Breast epithelium (tissue), 4 donors: ENCODE data around the gene PRKAR1B. TPM values are rescaled to one million over a fixed set of nuclear protein-coding genes. Genes with fewer than 3 reads are reported as not detected.

Source experiments
- DNase-seq, 2 donors: peaks; one replicate each; pipeline ENCODE4 v3.0.0-alpha.2; 2019; ENCODE audit warnings: low spot score in 2 of 2
- H3K27ac ChIP-seq, 2 donors: fragments of 200-600 bp; sonication (generic) in 1 of 2; one replicate each; pipeline ENCODE4 v1.5.1; 2016 to 2019; ENCODE audit warnings: mild to moderate bottlenecking in 1 of 2
- H3K27me3 ChIP-seq, 2 donors: fragments of 200-600 bp; sonication (generic) in 1 of 2; one replicate each; pipeline versions ENCODE4 v1.5.1 to v1.6.0; 2017 to 2019; ENCODE audit warnings: control low read depth in 1 of 2, mild to moderate bottlenecking in 1 of 2
- H3K36me3 ChIP-seq: fragments of 200-600 bp; one replicate; pipeline ENCODE4 v1.5.1; 2019
- H3K4me1 ChIP-seq, 2 donors: fragments of 200-600 bp; sonication (generic); one replicate each; pipeline ENCODE4 v1.5.1; 2016 to 2019; ENCODE audit warnings: control low read depth in 1 of 2
- H3K4me3 ChIP-seq, 3 donors: fragments of 200-600 bp; sonication (generic); 1 replicate in 2 of 3; 2 replicates in 1 of 3; pipeline ENCODE4 v1.5.1; 2016 to 2019; ENCODE audit warnings: mild to moderate bottlenecking in 3 of 3, moderate library complexity in 2 of 3
- H3K9me3 ChIP-seq, 2 donors: fragments of 200-600 bp; sonication (generic) in 1 of 2; one replicate each; pipeline ENCODE4 v1.5.1; 2016 to 2019; ENCODE audit warnings: control low read depth in 1 of 2
- CTCF ChIP-seq, 3 donors: fragments of 450-650 bp; IDR thresholded peaks; one replicate each; pipeline ENCODE4 v1.5.1; 2016 to 2017; ENCODE audit warnings: antibody characterized with exemption in 3 of 3, mild to moderate bottlenecking in 3 of 3, moderate library complexity in 3 of 3
- POLR2A ChIP-seq: fragments of 450-650 bp; IDR thresholded peaks from one replicate; pipeline ENCODE4 v1.6.1; 2016; ENCODE audit warnings: antibody characterized with exemption, mild to moderate bottlenecking, moderate library complexity
- POLR2AphosphoS5 ChIP-seq, 3 donors: sonication (generic); formaldehyde crosslinking; IDR thresholded peaks; one replicate each; pipeline ENCODE4 v1.6.1; 2017; ENCODE audit warnings: antibody characterized with exemption in 3 of 3
- intact Hi-C: fragments of 100-400 bp; cut with DNase I; formaldehyde crosslinking; loops from one replicate; pipeline ENCODE4 v1.15.1; 2023; ENCODE audit warnings: low total_unique reads
- total RNA-seq, 3 donors: library from RNA; depleted of rRNA; stranded (reverse); fragments of >200 nt; gene quantifications; one replicate each; pipeline ENCODE4 v1.1.0, GENCODE V29; 2016

Gene PRKAR1B
- total RNA-seq, 3 donors from 2014 or later = 3.7 to 10.5 (median 7.9) TPM

- intact Hi-C loops = loop anchor here (5.0 kb wide), 1 partner anchor 187 kb away; no protein-coding TSS in a partner anchor
- DNase-seq = no peak
- H3K27me3 ChIP-seq = peaks cover 0 to 32% of the 10 kb centered on the region in 2 donors
- peak within 1 kb of the TSS; percentile 66 to 92 (median 76) for H3K4me3 ChIP-seq
- H3K9me3 ChIP-seq = no peaks in the 10 kb centered on the region
- peaks cover 6 to 9% of the 10 kb centered on the region in 2 donors for H3K4me1 ChIP-seq
- H3K36me3 ChIP-seq = no peaks in the 10 kb centered on the region
- no peak for TF ChIP-seq POLR2A
- no peak for TF ChIP-seq POLR2AphosphoS5 (IDR thresholded peaks at IDR 0.05)
- TF ChIP-seq CTCF (IDR thresholded peaks at IDR 0.05) = no peak
- peak within 1 kb of the TSS; percentile 87 to 90 for H3K27ac ChIP-seq
Measured at GRCh38 chr7:519484-520390, 207.3 kb downstream of the PRKAR1B start, which contains the start of gene PDGFA. Gene PDGFA (minus strand): TSS chr7:519846. CDS start chr7:519001, 845 bp downstream.

GRCh38 chr7:518630-519483 lies 208.2 kb downstream of the PRKAR1B start:
- peak overlapping the region; percentile 66 to 92 (median 76) for H3K4me3 ChIP-seq
- H3K36me3 ChIP-seq = no peaks in the 10 kb centered on the region
- peak; percentile 81 to 86 for DNase-seq
- TF ChIP-seq POLR2A = peak; percentile 28
- TF ChIP-seq POLR2AphosphoS5 (IDR thresholded peaks at IDR 0.05) = peak in 2 of 3 donors; percentile 45 to 71
- TF ChIP-seq CTCF (IDR thresholded peaks at IDR 0.05) = peak in 1 of 3 donors; percentile 8
- intact Hi-C loops = no loop called here
- no peaks in the 10 kb centered on the region for H3K9me3 ChIP-seq
- peaks cover 0 to 32% of the 10 kb centered on the region in 2 donors for H3K27me3 ChIP-seq
- H3K4me1 ChIP-seq = peaks cover 6 to 9% of the 10 kb centered on the region in 2 donors
- peak overlapping the region; percentile 84 to 90 for H3K27ac ChIP-seq

- DNase-seq = no peak
- Histone ChIP-seq H3K27ac (peak overlapping the region; percentile 84 to 90), H3K9me3 (no peaks in the 10 kb centered on the region), H3K4me1 (peaks cover 6 to 9% of the 10 kb centered on the region in 2 donors), H3K4me3 (peak overlapping the region; percentile 66 to 92 (median 76)), H3K27me3 (peaks cover 0 to 28% of the 10 kb centered on the region in 2 donors), H3K36me3 (no peaks in the 10 kb centered on the region)
- intact Hi-C loops = no loop called here
- TF ChIP-seq CTCF (IDR thresholded peaks at IDR 0.05) (no peak), POLR2AphosphoS5 (IDR thresholded peaks at IDR 0.05) (no peak), POLR2A (no peak)
Measured at GRCh38 chr7:517774-518629, 209.1 kb downstream of the PRKAR1B start.

- H3K4me3 ChIP-seq = peak overlapping the region; percentile 66 to 92 (median 76)
- H3K27ac ChIP-seq = peak overlapping the region; percentile 84 to 90
- TF ChIP-seq POLR2AphosphoS5 (IDR thresholded peaks at IDR 0.05) = no peak
- TF ChIP-seq CTCF (IDR thresholded peaks at IDR 0.05) = no peak
- TF ChIP-seq POLR2A = no peak
- H3K27me3 ChIP-seq = peaks cover 0 to 17% of the 10 kb centered on the region in 2 donors
- peaks cover 4 to 6% of the 10 kb centered on the region in 2 donors for H3K4me1 ChIP-seq
- no peaks in the 10 kb centered on the region for H3K9me3 ChIP-seq
- DNase-seq = no peak
- intact Hi-C loops = no loop called here
- H3K36me3 ChIP-seq = no peaks in the 10 kb centered on the region
Measured at GRCh38 chr7:516606-517456, 210.2 kb downstream of the PRKAR1B start.
